Tibial nerve (tissue), 4 donors: ENCODE data around the gene KIT. TPM values are rescaled to one million over a fixed set of nuclear protein-coding genes. Genes with fewer than 3 reads are reported as not detected.

Experiments
- DNase-seq, 2 donors: peaks; one replicate each; pipeline ENCODE4 v3.0.0-alpha.2; 2019; ENCODE audit warnings: low spot score in 2 of 2
- H3K27ac ChIP-seq, 4 donors: fragments of 200-600 bp; sonication (generic) in 3 of 4; one replicate each; pipeline ENCODE4 v1.5.1; 2017 to 2019; ENCODE audit warnings: mild to moderate bottlenecking in 1 of 4
- H3K27me3 ChIP-seq, 2 donors: fragments of 200-600 bp; sonication (generic) in 1 of 2; one replicate each; pipeline versions ENCODE4 v1.5.1 to v1.6.0; 2017 to 2019
- H3K36me3 ChIP-seq, 3 donors: fragments of 200-600 bp; sonication (generic); one replicate each; pipeline ENCODE4 v1.5.1; 2018 to 2019
- H3K4me1 ChIP-seq, 4 donors: fragments of 200-600 bp; sonication (generic) in 3 of 4; one replicate each; pipeline ENCODE4 v1.5.1; 2017 to 2019
- H3K4me3 ChIP-seq, 4 donors: fragments of 200-600 bp; sonication (generic) in 3 of 4; one replicate each; pipeline ENCODE4 v1.5.1; 2017 to 2019; ENCODE audit warnings: mild to moderate bottlenecking in 1 of 4, moderate library complexity in 1 of 4
- H3K9me3 ChIP-seq, 4 donors: fragments of 200-600 bp; sonication (generic) in 3 of 4; one replicate each; pipeline ENCODE4 v1.5.1; 2017 to 2019
- CTCF ChIP-seq, 5 experiments: fragments of 200-600 bp in 3 of 5; fragments of 450-650 bp in 2 of 5; sonication (generic) in 3 of 5; IDR thresholded peaks; one replicate each; pipeline ENCODE4 v1.5.1; 2016 to 2019; ENCODE audit warnings: antibody characterized with exemption in 5 of 5, mild to moderate bottlenecking in 3 of 5, moderate library complexity in 2 of 5
- EP300 ChIP-seq, 2 donors: sonication (generic); formaldehyde crosslinking; IDR thresholded peaks; one replicate each; pipeline ENCODE4 v1.6.1; 2017; ENCODE audit warnings: antibody characterized with exemption in 2 of 2, mild to moderate bottlenecking in 1 of 2
- POLR2A ChIP-seq, 2 donors: fragments of 450-650 bp; IDR thresholded peaks; one replicate each; pipeline ENCODE4 v1.6.1; 2017; ENCODE audit warnings: antibody characterized with exemption in 2 of 2, mild to moderate bottlenecking in 2 of 2, moderate library complexity in 2 of 2
- WGBS, 2 donors: methylation state at CpG; one replicate each; pipeline ENCODE4 v1.1.5; 2018; 5-methylcytosine and 5-hydroxymethylcytosine counted together
- total RNA-seq, 4 donors: library from RNA; depleted of rRNA; stranded (reverse); fragments of >200 nt; gene quantifications; one replicate each; pipeline ENCODE4 v1.1.0, GENCODE V29; 2016

Gene KIT
- total RNA-seq, 4 donors from 2014 or later, result 1.5 to 18.6 (median 8.4) TPM

DNA sequence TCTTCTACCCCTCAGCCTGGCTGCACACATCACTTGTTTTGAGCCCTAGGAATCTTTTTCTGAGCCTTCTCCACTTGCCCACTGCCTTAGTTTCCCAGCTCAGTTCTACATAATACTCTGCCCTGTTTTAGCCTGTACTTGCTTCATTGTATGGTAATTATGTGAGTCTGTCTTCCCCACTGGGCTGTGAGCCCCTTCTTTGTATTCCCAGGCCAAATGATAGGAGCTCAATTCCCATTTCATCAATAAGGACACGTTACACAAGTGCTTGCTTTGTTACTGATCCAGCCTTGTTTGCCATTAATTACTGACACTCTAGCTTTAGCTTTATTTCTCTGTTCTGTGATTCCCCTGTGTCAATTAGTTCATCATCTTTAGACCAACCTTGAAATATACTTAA lies 28.1 kb downstream of the KIT start:
- WGBS, 2 donors, result 59 to 72% methylated on average over 1 of the region's 1 CpG
- H3K27ac ChIP-seq, result no peak overlapping the region
- H3K4me1 ChIP-seq, result no peaks in the 10 kb centered on the region
- no peak for DNase-seq
- TF ChIP-seq EP300 (IDR thresholded peaks at IDR 0.05) (no peak), POLR2A (IDR thresholded peaks at IDR 0.05) (no peak), CTCF (IDR thresholded peaks at IDR 0.05) (no peak)
- H3K9me3 ChIP-seq, result no peaks in the 10 kb centered on the region
- no peaks in the 10 kb centered on the region for H3K36me3 ChIP-seq
- no peak overlapping the region for H3K4me3 ChIP-seq
- H3K27me3 ChIP-seq, result no peaks in the 10 kb centered on the region

DNA sequence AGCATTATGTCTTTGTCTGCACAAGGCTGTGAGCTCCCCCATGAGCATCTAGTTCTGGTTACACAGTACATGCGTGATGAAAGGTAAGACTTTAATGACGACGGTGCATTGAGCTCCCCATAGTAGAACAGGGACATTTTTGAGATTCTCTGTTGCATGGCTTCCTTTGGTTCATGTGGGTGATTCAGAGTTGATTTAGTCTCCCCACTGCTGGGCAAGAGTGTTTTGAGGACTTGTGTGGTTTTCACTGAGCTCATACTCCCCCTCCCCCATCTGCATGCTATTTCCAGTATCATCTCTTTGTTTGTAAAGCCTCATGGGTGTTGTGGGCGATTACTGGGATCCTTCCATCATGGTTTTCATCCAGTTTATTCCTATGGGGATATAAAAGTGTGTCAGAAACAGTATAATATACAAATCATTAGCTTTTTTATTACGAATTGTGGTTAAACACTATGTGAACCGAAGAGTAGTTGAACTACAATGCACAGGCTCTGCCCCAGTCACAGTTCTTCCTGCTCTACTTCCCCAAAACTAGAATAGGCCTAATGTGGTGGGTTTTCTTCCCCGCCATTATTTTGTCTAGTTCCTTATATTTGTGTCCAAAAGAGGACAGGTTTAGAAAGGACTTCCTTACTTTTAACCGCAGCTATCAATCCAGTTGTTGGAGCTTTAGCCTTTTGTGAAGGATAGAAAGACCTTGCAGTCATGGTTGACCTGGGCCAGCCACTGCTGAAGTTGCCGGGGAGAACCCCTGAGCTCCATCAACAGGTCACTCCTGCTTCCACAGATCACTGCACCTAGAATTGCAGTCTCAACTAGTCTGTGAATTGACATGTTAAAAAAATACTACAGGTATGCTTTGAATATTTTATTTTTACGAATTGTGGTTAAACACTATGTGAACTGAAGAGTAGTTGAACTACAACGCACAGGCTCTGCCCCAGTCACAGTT lies 30.4 kb downstream of the KIT start:
- H3K27ac ChIP-seq, result no peak overlapping the region
- DNase-seq, result no peak
- no peaks in the 10 kb centered on the region for H3K4me1 ChIP-seq
- TF ChIP-seq POLR2A (IDR thresholded peaks at IDR 0.05) (no peak), CTCF (IDR thresholded peaks at IDR 0.05) (no peak), EP300 (IDR thresholded peaks at IDR 0.05) (no peak)
- H3K27me3 ChIP-seq, result no peaks in the 10 kb centered on the region
- no peak overlapping the region for H3K4me3 ChIP-seq
- H3K36me3 ChIP-seq, result no peaks in the 10 kb centered on the region
- H3K9me3 ChIP-seq, result no peaks in the 10 kb centered on the region
- WGBS, 2 donors, result 73% methylated on average over 11 of the region's 11 CpGs

- H3K9me3 ChIP-seq, result no peaks in the 10 kb centered on the region
- no peaks in the 10 kb centered on the region for H3K36me3 ChIP-seq
- no peak overlapping the region for H3K4me3 ChIP-seq
- WGBS, 2 donors, result 67 to 68% methylated on average over 12 of the region's 12 CpGs
- no peaks in the 10 kb centered on the region for H3K27me3 ChIP-seq
- TF ChIP-seq CTCF (IDR thresholded peaks at IDR 0.05) (no peak), EP300 (IDR thresholded peaks at IDR 0.05) (no peak), POLR2A (IDR thresholded peaks at IDR 0.05) (no peak)
- H3K4me1 ChIP-seq, result peaks cover 0 to 3% (median 0%) of the 10 kb centered on the region in 4 donors
- no peak for DNase-seq
- no peak overlapping the region for H3K27ac ChIP-seq
These were observed 37.6 kb downstream of the KIT start for GRCh38 chr4:54695337-54695736.

- WGBS, 2 donors, result 91 to 99% methylated on average over 3 of the region's 3 CpGs
- DNase-seq, result no peak
These were observed 38.0 kb downstream of the KIT start for GRCh38 chr4:54695788-54696187.

More at GRCh38 chr4:54695788-54696187, 38.0 kb downstream of the KIT start:
- Histone ChIP-seq H3K4me1 (peaks cover 0 to 3% (median 0%) of the 10 kb centered on the region in 4 donors), H3K4me3 (no peak overlapping the region), H3K36me3 (no peaks in the 10 kb centered on the region), H3K27ac (no peak overlapping the region), H3K9me3 (no peaks in the 10 kb centered on the region), H3K27me3 (no peaks in the 10 kb centered on the region)
- no peak for TF ChIP-seq CTCF (IDR thresholded peaks at IDR 0.05)
- TF ChIP-seq EP300 (IDR thresholded peaks at IDR 0.05), result no peak
- no peak for TF ChIP-seq POLR2A (IDR thresholded peaks at IDR 0.05)
